HEK293T (cell line): Measurements from ENCODE around the gene EPB41L4B.

ENCODE experiments used
- ELF4 ChIP-seq: fragments of 450-650 bp; IDR thresholded peaks from 2 replicates; pipeline ENCODE4 v1.6.1; 2017; ENCODE audit warnings: antibody characterized with exemption
- SUZ12 ChIP-seq: fragments of 450-650 bp; IDR thresholded peaks from 2 replicates; pipeline ENCODE4 v1.6.1; 2016; ENCODE audit warnings: mild to moderate bottlenecking
- ZNF384 ChIP-seq: fragments of 450-650 bp; IDR thresholded peaks from 2 replicates; pipeline ENCODE4 v1.6.1; 2016

- TF ChIP-seq ELF4: no peak
- no peak for TF ChIP-seq SUZ12
- TF ChIP-seq ZNF384: no peak
These were observed 24.0 kb upstream of the EPB41L4B start for GRCh38 chr9:109344866-109345265.
